ENCODE results near the gene FDX1. TPM values are rescaled to one million over a fixed set of nuclear protein-coding genes. Genes with fewer than 3 reads are reported as not detected.
A peak's percentile ranks its signal among the peaks of the same experiment; 100 is the strongest.

FDX1 gene
- total RNA-seq, 1 donor from 2014 or later = 13.0 TPM

DNA sequence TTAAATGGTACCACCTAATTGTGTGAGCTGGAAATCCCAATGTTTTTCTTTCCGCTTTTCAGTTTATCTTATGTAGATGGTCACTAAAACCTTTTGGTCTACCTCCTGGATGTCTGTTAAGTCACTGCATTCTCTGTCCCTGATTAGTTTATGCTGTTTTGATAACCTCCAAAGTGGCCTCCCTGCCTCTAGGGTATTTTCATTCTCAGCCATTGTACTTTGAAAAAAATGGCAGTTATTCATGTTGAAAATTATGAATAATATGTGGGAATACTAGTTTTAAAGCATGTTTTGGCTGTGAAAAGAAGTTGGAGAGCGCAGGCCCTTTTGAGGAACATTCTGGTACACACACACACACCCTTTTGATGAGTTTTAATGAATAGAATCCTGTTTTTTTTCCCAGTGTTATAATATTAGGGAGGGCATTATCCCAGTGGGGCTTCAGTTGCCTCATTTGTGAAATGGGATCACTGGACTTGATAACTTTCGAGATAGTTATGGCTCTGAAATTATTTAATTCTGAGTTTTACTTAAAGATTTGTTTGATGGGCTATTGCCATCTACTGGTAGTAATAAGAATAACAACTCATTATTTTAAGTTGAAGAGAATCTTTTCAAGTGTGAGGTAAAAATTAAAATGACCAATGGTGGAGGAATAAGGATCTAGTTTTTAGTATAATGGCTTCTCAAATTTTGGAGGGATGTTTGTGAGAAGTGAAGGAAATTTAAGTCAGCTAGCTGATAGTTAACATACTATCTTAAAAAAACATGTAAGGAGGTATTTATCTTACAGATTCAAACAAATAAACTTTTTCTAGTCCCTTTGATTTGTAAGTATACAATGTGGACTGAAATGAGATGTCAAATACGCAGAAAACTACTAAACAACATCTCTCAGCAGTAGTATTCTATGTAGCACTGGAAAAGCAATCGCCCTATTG is 3.9 kb downstream of the FDX1 start:
- H3K4me2 ChIP-seq = no peak overlapping the region
- peaks cover 57% of the 10 kb centered on the region for H3K79me2 ChIP-seq (ENCODE audit: low read depth)
- H3K4me1 ChIP-seq = peaks cover 5% of the 10 kb centered on the region

DNA sequence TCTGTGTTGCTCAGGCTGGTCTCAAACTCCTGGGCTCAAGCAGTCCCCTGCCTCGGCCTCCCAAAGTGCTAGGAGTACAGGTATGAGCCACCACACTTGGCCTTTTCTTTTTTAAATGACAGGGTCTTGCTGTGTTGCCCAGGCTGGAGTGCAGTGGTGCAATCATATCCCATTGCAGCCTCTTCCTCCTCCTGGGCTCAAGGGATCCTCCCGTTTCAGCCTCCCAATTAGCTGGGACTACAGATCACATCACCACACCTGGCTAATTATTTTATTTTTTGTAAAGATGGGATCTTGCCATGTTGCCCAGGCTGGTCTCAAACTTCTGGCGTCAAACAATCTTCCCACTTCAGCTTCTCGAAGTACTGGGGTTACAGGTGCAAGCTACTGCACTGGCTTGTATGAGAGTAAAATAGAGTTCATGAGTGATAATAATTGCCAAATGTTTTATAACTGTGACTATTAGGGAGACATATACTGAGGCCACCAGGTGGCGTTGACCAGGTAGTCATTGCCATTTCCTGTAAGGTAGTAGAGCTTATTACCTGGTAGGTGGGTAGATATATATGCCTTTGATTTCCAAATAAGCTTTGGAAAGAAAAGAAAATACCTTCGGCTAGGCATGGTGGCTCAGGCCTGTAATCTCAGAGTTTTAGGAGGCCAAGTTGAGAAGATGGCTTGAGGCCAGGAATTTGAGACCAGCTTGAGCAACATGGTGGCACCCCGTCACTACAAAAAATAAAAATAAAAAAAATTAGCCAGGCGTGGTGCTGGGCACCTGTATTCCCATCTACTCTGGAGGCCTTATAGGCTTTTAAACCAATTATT is 5.4 kb downstream of the FDX1 start:
- Histone ChIP-seq H3K4me3 (no peak overlapping the region), H3K4me2 (no peak overlapping the region), H3K27ac (no peak overlapping the region), H3K27me3 (peaks cover 6% of the 10 kb centered on the region), H2AFZ (replicated peaks) (no peak overlapping the region), H3K36me3 (peaks cover 2% of the 10 kb centered on the region), H3F3A (ENCODE audit: low read depth) (peaks cover 6% of the 10 kb centered on the region), H3K79me2 (ENCODE audit: low read depth) (peaks cover 69% of the 10 kb centered on the region), H4K20me1 (ENCODE audit: low read depth) (peaks cover 23% of the 10 kb centered on the region), H3K9ac (no peak overlapping the region), H3K9me3 (ENCODE audit: low read depth) (no peaks in the 10 kb centered on the region), H3K4me1 (no peaks in the 10 kb centered on the region)
- DNase-seq (ENCODE audit: low spot score) = no peak
- Mint-ChIP-seq H3K9me3 (peaks cover 16% of the 10 kb centered on the region), H3K27ac (no peak overlapping the region), H3K27me3 (ENCODE audit: insufficient read depth, low read depth) (no peaks in the 10 kb centered on the region), H3K4me3 (no peak overlapping the region), H3K4me1 (peaks cover 25% of the 10 kb centered on the region), H3K36me3 (peaks cover 25% of the 10 kb centered on the region)
- TF ChIP-seq EZH2 (IDR thresholded peaks at IDR 0.05) (no peak), CTCF (IDR thresholded peaks at IDR 0.05) (peak; percentile 34)

More for the DNA sequence above, 3.9 kb downstream of the FDX1 start:
- TF ChIP-seq EZH2phosphoT487 (IDR thresholded peaks at IDR 0.05) = no peak
- TF ChIP-seq EZH2 (IDR thresholded peaks at IDR 0.05) = no peak
- TF ChIP-seq CTCF (IDR thresholded peaks at IDR 0.05) = peak; percentile 74
- H3K36me3 ChIP-seq = no peaks in the 10 kb centered on the region
- H3K9ac ChIP-seq = no peak overlapping the region
- H3K27ac ChIP-seq = no peak overlapping the region
- no peaks in the 10 kb centered on the region for H3K9me3 ChIP-seq (ENCODE audit: low read depth)
- Mint-ChIP-seq H3K9me3 (peaks cover 4% of the 10 kb centered on the region), H3K27ac (no peak overlapping the region), H3K4me1 (peaks cover 30% of the 10 kb centered on the region), H3K27me3 (ENCODE audit: insufficient read depth, low read depth) (no peaks in the 10 kb centered on the region), H3K36me3 (peaks cover 12% of the 10 kb centered on the region), H3K4me3 (no peak overlapping the region)
- H3K27me3 ChIP-seq = peaks cover 14% of the 10 kb centered on the region
- H3F3A ChIP-seq (ENCODE audit: low read depth) = peaks cover 14% of the 10 kb centered on the region
- no peak overlapping the region for H3K4me3 ChIP-seq
- peaks cover 23% of the 10 kb centered on the region for H4K20me1 ChIP-seq (ENCODE audit: low read depth)
- DNase-seq (ENCODE audit: low spot score) = no peak
- no peak overlapping the region for H2AFZ ChIP-seq (replicated peaks)

DNA sequence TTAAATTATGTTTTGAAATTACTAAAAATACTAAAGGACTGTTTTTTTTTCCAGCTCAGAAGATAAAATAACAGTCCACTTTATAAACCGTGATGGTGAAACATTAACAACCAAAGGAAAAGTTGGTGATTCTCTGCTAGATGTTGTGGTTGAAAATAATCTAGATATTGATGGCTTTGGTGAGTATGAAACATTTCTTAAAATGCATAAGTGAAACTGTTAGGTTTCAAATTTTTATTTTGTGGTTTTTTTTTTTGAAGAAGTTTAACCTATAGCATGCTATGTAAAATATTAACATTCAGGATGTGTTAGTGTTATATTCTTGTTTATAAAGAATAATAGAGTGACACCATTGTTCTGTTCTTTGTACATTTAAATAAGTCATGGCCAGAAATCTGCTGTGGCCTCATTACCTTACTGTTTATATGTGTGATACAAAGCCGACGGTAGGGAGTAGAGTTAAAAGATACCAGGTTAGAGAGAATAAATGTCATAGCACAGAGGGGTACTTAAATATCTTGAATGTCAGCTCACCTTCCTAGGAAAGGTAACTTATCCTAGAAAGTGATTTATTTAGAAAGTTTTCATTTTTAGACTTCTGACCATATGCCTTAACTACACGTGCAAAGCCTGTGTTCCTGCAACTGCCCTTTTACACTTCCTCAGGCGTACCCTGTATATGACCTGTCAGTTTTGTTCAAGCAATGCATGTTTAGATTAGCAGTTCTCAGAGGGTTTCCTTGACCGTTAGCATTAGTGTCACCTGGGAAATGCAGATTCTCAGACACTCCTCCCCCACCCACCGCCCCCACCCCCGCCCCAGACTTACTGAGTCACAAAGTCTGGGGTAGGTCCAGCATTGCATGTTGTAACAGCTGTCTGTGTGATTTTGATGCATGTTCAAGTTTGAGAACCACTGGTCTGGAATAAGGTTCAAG is 6.3 kb downstream of the FDX1 start:
- H3K4me3 ChIP-seq = no peak overlapping the region
- Mint-ChIP-seq H3K9me3 (peaks cover 24% of the 10 kb centered on the region), H3K4me3 (no peak overlapping the region), H3K4me1 (peaks cover 21% of the 10 kb centered on the region), H3K27me3 (ENCODE audit: insufficient read depth, low read depth) (no peaks in the 10 kb centered on the region), H3K27ac (no peak overlapping the region), H3K36me3 (peaks cover 34% of the 10 kb centered on the region)
- H3K36me3 ChIP-seq = peaks cover 11% of the 10 kb centered on the region
- H3K27ac ChIP-seq = no peak overlapping the region
- no peak overlapping the region for H3K9ac ChIP-seq
- DNase-seq (ENCODE audit: low spot score) = no peak
- TF ChIP-seq EZH2phosphoT487 (IDR thresholded peaks at IDR 0.05) (no peak), CTCF (IDR thresholded peaks at IDR 0.05) (no peak), EZH2 (IDR thresholded peaks at IDR 0.05) (no peak)
- H3F3A ChIP-seq (ENCODE audit: low read depth) = no peaks in the 10 kb centered on the region
- H3K27me3 ChIP-seq = peaks cover 6% of the 10 kb centered on the region
- H2AFZ ChIP-seq (replicated peaks) = no peak overlapping the region
- no peak overlapping the region for H3K4me2 ChIP-seq
- no peaks in the 10 kb centered on the region for H3K4me1 ChIP-seq
- peaks cover 18% of the 10 kb centered on the region for H4K20me1 ChIP-seq (ENCODE audit: low read depth)
- H3K79me2 ChIP-seq (ENCODE audit: low read depth) = peaks cover 61% of the 10 kb centered on the region
- H3K9me3 ChIP-seq (ENCODE audit: low read depth) = no peaks in the 10 kb centered on the region
